Neutrophil (primary cell): ENCODE data around the gene ZNF219.

Experiments
- H3K27ac ChIP-seq: fragments of 200-600 bp; sonication (generic); 2 replicates; pipeline ENCODE4 v1.5.1; 2016; ENCODE audit warnings: mild to moderate bottlenecking, moderate library complexity
- H3K27me3 ChIP-seq: fragments of 200-600 bp; sonication (generic); 2 replicates; pipeline ENCODE4 v1.6.0; 2016; ENCODE audit warnings: mild to moderate bottlenecking
- H3K36me3 ChIP-seq: fragments of 200-600 bp; sonication (generic); 2 replicates; pipeline ENCODE4 v1.5.1; 2017
- H3K4me1 ChIP-seq, 2 experiments: fragments of 200-600 bp in 1 of 2; sonication (generic) in 1 of 2; 1 replicate in 1 of 2; 2 replicates in 1 of 2; pipeline versions ENCODE4 v1.5.1 to v1.6.1; 2013 to 2016; ENCODE audit warnings: low read depth in 1 of 2, low read length in 1 of 2, mild to moderate bottlenecking in 1 of 2, moderate library complexity in 1 of 2; ENCODE audit not compliant: control insufficient read depth in 1 of 2, insufficient read depth in 1 of 2
- H3K4me3 ChIP-seq, 2 experiments: fragments of 200-600 bp in 1 of 2; sonication (generic) in 1 of 2; 1 replicate in 1 of 2; 2 replicates in 1 of 2; pipeline ENCODE4 v1.5.1; 2013 to 2016; ENCODE audit warnings: low read depth in 1 of 2, low read length in 1 of 2, mild to moderate bottlenecking in 1 of 2, moderate library complexity in 1 of 2
- H3K9me3 ChIP-seq: fragments of 200-600 bp; sonication (generic); 2 replicates; pipeline ENCODE4 v1.5.1; 2016
- TF ChIP-seq, protein P1 (sequence below): fragments of 200-600 bp; sonication (generic); IDR thresholded peaks from 2 replicates; pipeline ENCODE4 v1.5.1; 2016; ENCODE audit warnings: antibody characterized with exemption

ZNF219 gene

GRCh38 chr14:21054768-21055145, 43.7 kb downstream of the ZNF219 start:
- Histone ChIP-seq H3K9me3 (no peaks in the 10 kb centered on the region), H3K27me3 (peaks cover under 1% of the 10 kb centered on the region), H3K4me1 (no peaks in the 10 kb centered on the region), H3K4me3 (no peak overlapping the region), H3K27ac (no peak overlapping the region), H3K36me3 (no peaks in the 10 kb centered on the region)
- TF ChIP-seq, protein P1, sequence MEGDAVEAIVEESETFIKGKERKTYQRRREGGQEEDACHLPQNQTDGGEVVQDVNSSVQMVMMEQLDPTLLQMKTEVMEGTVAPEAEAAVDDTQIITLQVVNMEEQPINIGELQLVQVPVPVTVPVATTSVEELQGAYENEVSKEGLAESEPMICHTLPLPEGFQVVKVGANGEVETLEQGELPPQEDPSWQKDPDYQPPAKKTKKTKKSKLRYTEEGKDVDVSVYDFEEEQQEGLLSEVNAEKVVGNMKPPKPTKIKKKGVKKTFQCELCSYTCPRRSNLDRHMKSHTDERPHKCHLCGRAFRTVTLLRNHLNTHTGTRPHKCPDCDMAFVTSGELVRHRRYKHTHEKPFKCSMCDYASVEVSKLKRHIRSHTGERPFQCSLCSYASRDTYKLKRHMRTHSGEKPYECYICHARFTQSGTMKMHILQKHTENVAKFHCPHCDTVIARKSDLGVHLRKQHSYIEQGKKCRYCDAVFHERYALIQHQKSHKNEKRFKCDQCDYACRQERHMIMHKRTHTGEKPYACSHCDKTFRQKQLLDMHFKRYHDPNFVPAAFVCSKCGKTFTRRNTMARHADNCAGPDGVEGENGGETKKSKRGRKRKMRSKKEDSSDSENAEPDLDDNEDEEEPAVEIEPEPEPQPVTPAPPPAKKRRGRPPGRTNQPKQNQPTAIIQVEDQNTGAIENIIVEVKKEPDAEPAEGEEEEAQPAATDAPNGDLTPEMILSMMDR: no peak

DNA sequence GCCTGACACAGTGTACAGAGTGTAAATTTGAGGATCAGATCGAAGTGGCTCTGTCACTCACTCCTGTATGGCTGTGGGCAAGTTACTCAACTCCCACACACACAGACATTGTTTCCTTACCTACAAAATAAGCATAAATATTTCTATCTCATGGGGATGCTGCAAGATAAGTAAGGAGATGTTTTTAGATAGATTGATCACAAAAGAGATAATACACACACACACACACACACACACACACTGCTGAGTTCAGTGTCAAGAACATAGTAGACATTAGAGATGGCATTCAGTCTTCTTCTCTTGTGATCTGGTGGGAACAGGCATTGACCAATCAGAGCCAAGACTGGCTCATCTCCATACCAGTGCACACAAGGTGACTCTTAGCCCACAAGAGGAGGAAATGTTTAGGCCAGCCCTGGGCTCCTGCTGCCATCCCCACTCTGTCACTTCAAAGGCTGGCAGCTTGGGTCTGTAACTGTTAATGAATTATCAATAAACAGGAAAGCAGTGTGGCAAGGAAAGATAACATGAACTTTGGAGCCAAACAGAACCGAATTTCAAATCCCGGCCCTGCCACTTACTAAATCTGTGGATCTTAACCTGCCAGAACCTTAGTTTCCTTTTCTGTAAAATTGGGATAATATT, 44.2 kb downstream of the ZNF219 start:
- Histone ChIP-seq H3K4me1 (no peaks in the 10 kb centered on the region), H3K27ac (no peak overlapping the region), H3K27me3 (no peaks in the 10 kb centered on the region), H3K4me3 (no peak overlapping the region), H3K36me3 (no peaks in the 10 kb centered on the region), H3K9me3 (no peaks in the 10 kb centered on the region)
- TF ChIP-seq, protein P1: no peak

DNA sequence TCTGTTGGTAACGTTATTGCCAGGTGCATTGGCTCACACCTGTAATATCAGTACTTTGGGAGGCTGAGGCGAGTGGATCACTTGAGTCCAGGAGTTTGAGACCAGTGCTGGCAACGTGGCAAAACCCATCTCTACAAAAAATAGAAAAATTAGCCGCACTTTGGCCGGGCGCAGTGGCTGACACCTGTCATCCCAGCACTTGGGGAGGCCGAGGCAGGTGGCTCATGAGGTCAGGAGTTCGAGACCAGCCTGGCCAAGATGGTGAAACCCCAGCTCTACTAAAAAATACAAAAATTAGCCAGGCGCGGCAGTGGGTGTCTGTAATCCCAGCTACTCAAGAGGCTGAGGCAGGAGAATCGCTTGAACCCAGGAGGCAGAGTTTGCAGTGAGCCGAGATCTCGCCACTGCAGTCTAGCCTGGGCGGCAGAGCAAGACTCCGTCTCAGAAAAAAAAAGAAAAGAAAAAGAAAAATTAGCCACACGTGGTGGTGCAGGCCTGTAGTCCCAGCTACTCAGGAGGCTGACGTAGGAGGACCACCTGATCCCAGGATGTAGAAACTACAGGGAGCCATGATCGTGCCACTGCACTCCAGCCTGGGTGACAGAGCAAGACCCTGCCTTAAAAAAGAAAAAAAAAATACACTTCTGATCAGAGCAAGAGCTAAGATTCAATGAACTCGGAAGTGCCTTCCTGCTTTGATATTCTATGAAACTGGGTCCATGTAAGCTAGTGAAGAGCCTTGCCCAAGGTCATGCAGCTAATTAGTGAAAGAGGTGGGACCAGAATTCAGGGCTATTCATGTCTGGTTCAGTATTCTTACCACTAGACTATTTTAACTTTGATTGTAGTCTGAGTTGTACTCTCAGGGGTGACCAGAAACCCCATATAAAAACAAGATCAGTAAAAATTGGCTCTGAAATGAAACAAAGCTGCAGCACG, 45.0 kb downstream of the ZNF219 start:
- Histone ChIP-seq H3K4me1 (no peaks in the 10 kb centered on the region), H3K36me3 (no peaks in the 10 kb centered on the region), H3K27ac (no peak overlapping the region), H3K27me3 (no peaks in the 10 kb centered on the region), H3K4me3 (no peak overlapping the region), H3K9me3 (no peaks in the 10 kb centered on the region)
- TF ChIP-seq, protein P1: no peak

- Histone ChIP-seq H3K4me3 (no peak overlapping the region), H3K27ac (no peak overlapping the region), H3K9me3 (no peaks in the 10 kb centered on the region), H3K4me1 (no peaks in the 10 kb centered on the region), H3K27me3 (no peaks in the 10 kb centered on the region), H3K36me3 (no peaks in the 10 kb centered on the region)
- TF ChIP-seq, protein P1: no peak
These were observed 47.9 kb downstream of the ZNF219 start for GRCh38 chr14:21050597-21050996.

DNA sequence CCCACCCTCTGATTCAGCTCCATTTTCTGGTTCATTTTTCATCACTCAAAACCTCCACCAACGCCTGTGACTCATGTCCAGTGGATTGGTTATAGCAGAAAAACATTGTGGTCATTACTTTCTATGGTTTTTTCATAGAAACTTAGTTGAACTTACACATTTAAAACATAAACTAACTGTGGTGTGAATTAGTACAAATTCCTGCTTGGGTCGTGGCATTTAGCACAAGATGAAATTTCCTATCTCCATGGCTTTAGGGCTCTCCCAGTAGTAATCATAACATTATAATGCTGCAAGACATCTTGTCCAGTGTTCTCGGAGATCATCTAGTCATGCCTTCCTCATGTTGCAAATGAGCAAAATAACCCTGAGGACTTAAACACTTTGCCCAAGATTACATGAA, 49.2 kb downstream of the ZNF219 start:
- TF ChIP-seq, protein P1: no peak
- Histone ChIP-seq H3K9me3 (no peaks in the 10 kb centered on the region), H3K4me3 (no peak overlapping the region), H3K36me3 (no peaks in the 10 kb centered on the region), H3K27me3 (peaks cover 10% of the 10 kb centered on the region), H3K4me1 (no peaks in the 10 kb centered on the region), H3K27ac (no peak overlapping the region)
